Measurements from ENCODE around the gene PMCH. TPM values are rescaled to one million over a fixed set of nuclear protein-coding genes. Genes with fewer than 3 reads are reported as not detected.

Gene PMCH
- total RNA-seq, 1 experiment from 2014 or later = not detected

DNA sequence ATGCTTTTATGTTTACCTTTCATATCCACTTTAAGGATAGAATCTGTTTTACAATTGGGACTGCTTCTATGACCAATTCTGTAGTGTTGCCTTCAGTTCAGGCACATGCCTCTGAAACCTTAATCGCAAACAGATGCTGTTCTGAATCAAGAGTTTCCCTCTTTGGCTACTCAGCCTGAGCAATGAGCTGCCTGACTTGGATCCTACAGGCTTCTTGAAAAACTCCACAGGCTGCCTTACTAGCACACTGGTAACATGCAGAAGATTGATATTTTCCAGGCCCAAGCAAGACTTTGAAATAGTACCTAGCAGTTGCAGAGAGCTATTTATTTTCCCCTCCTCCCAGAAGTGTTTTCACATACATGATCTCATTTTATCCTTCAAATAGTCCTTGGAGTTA is 34.8 kb upstream of the PMCH start:
- ATAC-seq (no peak), DNase-seq (ENCODE audit: low spot score) (no peak)
- POLR2A ChIA-PET = interaction anchor here (0.9 kb wide), 1 partner anchor 13 kb away, joined by 3 read pairs; no protein-coding TSS in a partner anchor
- H3K4me3 Mint-ChIP-seq = no peak overlapping the region
- CTCF ChIA-PET = interaction anchor here (1.2 to 2.3 kb wide), 2 partner anchors 292 to 578 kb away, joined by 3 to 5 read pairs; no protein-coding TSS in a partner anchor
- TF ChIP-seq MYBL2 (CRISPR knock-in tag; IDR thresholded peaks at IDR 0.05) (no peak), SOX15 (CRISPR knock-in tag; IDR thresholded peaks at IDR 0.05) (no peak), EMX1 (CRISPR knock-in tag; IDR thresholded peaks at IDR 0.05) (no peak), ETV6 (CRISPR knock-in tag; IDR thresholded peaks at IDR 0.05) (no peak), AFF4 (CRISPR knock-in tag; IDR thresholded peaks at IDR 0.05; ENCODE audit: borderline replicate concordance) (no peak), E2F5 (CRISPR knock-in tag; IDR thresholded peaks at IDR 0.05) (no peak), CBFB (CRISPR knock-in tag; IDR thresholded peaks at IDR 0.05; ENCODE audit: low read depth) (no peak), ATF2 (CRISPR knock-in tag; IDR thresholded peaks at IDR 0.05; ENCODE audit: borderline replicate concordance, low read depth) (no peak), TCF7 (CRISPR knock-in tag; IDR thresholded peaks at IDR 0.05; ENCODE audit: low read depth) (no peak), ZNF317 (CRISPR knock-in tag; IDR thresholded peaks at IDR 0.05; ENCODE audit: borderline replicate concordance, low read depth) (no peak), MLX (CRISPR knock-in tag; IDR thresholded peaks at IDR 0.05) (no peak), ZBTB21 (CRISPR knock-in tag; IDR thresholded peaks at IDR 0.05; ENCODE audit: borderline replicate concordance) (no peak), NR1H2 (CRISPR knock-in tag; IDR thresholded peaks at IDR 0.05) (no peak), ZNF138 (CRISPR knock-in tag; conservative IDR thresholded peaks at IDR 0.05) (no peak), MXD4 (CRISPR knock-in tag; IDR thresholded peaks at IDR 0.05; ENCODE audit: borderline replicate concordance) (no peak), ZSCAN18 (CRISPR knock-in tag; IDR thresholded peaks at IDR 0.05) (no peak), ZNF232 (CRISPR knock-in tag; IDR thresholded peaks at IDR 0.05) (no peak), ZNF425 (CRISPR knock-in tag; conservative IDR thresholded peaks at IDR 0.05) (no peak)
- TF ChIP-seq, protein P1, sequence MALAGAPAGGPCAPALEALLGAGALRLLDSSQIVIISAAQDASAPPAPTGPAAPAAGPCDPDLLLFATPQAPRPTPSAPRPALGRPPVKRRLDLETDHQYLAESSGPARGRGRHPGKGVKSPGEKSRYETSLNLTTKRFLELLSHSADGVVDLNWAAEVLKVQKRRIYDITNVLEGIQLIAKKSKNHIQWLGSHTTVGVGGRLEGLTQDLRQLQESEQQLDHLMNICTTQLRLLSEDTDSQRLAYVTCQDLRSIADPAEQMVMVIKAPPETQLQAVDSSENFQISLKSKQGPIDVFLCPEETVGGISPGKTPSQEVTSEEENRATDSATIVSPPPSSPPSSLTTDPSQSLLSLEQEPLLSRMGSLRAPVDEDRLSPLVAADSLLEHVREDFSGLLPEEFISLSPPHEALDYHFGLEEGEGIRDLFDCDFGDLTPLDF (CRISPR knock-in tag; IDR thresholded peaks at IDR 0.05) = no peak
- TF ChIP-seq, protein P2, sequence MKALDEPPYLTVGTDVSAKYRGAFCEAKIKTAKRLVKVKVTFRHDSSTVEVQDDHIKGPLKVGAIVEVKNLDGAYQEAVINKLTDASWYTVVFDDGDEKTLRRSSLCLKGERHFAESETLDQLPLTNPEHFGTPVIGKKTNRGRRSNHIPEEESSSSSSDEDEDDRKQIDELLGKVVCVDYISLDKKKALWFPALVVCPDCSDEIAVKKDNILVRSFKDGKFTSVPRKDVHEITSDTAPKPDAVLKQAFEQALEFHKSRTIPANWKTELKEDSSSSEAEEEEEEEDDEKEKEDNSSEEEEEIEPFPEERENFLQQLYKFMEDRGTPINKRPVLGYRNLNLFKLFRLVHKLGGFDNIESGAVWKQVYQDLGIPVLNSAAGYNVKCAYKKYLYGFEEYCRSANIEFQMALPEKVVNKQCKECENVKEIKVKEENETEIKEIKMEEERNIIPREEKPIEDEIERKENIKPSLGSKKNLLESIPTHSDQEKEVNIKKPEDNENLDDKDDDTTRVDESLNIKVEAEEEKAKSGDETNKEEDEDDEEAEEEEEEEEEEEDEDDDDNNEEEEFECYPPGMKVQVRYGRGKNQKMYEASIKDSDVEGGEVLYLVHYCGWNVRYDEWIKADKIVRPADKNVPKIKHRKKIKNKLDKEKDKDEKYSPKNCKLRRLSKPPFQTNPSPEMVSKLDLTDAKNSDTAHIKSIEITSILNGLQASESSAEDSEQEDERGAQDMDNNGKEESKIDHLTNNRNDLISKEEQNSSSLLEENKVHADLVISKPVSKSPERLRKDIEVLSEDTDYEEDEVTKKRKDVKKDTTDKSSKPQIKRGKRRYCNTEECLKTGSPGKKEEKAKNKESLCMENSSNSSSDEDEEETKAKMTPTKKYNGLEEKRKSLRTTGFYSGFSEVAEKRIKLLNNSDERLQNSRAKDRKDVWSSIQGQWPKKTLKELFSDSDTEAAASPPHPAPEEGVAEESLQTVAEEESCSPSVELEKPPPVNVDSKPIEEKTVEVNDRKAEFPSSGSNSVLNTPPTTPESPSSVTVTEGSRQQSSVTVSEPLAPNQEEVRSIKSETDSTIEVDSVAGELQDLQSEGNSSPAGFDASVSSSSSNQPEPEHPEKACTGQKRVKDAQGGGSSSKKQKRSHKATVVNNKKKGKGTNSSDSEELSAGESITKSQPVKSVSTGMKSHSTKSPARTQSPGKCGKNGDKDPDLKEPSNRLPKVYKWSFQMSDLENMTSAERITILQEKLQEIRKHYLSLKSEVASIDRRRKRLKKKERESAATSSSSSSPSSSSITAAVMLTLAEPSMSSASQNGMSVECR (CRISPR knock-in tag; IDR thresholded peaks at IDR 0.05; ENCODE audit: borderline replicate concordance) = no peak
- H3K9me3 Mint-ChIP-seq = peaks cover 18% of the 10 kb centered on the region
- H3K4me1 Mint-ChIP-seq = peaks cover 17% of the 10 kb centered on the region
- H3K27me3 Mint-ChIP-seq (ENCODE audit: low read depth) = peaks cover 2% of the 10 kb centered on the region; the same call in 1 of the 2 replicates
- peaks cover 6% of the 10 kb centered on the region; the same call in 1 of the 2 replicates for H3K36me3 Mint-ChIP-seq
- H3K27ac Mint-ChIP-seq = no peak overlapping the region
